HEK293T (cell line): ENCODE results near the gene ASAP2.

ENCODE experiments used
- ARNT ChIP-seq: fragments of 450-650 bp; IDR thresholded peaks from 2 replicates; pipeline ENCODE4 v1.6.1; 2017; ENCODE audit warnings: mild to moderate bottlenecking
- BHLHE40 ChIP-seq: fragments of 450-650 bp; IDR thresholded peaks from 2 replicates; pipeline ENCODE4 v1.6.1; 2016; ENCODE audit warnings: mild to moderate bottlenecking, moderate library complexity, borderline replicate concordance
- CTBP1 ChIP-seq: fragments of 450-650 bp; IDR thresholded peaks from 2 replicates; pipeline ENCODE4 v1.6.1; 2016; ENCODE audit warnings: borderline replicate concordance
- ELF4 ChIP-seq: fragments of 450-650 bp; IDR thresholded peaks from 2 replicates; pipeline ENCODE4 v1.6.1; 2017; ENCODE audit warnings: antibody characterized with exemption
- FOXA1 ChIP-seq: fragments of 450-650 bp; IDR thresholded peaks from 2 replicates; pipeline ENCODE4 v1.6.1; 2016; ENCODE audit warnings: mild to moderate bottlenecking
- FOXK2 ChIP-seq: fragments of 450-650 bp; IDR thresholded peaks from 2 replicates; pipeline ENCODE4 v1.6.1; 2016; ENCODE audit warnings: mild to moderate bottlenecking
- HDGF ChIP-seq: fragments of 450-650 bp; IDR thresholded peaks from 2 replicates; pipeline ENCODE4 v1.6.1; 2017; ENCODE audit warnings: antibody characterized with exemption, borderline replicate concordance
- L3MBTL2 ChIP-seq: fragments of 450-650 bp; conservative IDR thresholded peaks from 2 replicates; pipeline ENCODE4 v1.6.1; 2016; ENCODE audit warnings: mild to moderate bottlenecking
- LEF1 ChIP-seq: fragments of 450-650 bp; IDR thresholded peaks from 2 replicates; pipeline ENCODE4 v1.6.1; 2017; ENCODE audit warnings: mild to moderate bottlenecking, borderline replicate concordance
- NFRKB ChIP-seq: fragments of 450-650 bp; IDR thresholded peaks from 2 replicates; pipeline ENCODE4 v1.6.1; 2016; ENCODE audit warnings: mild to moderate bottlenecking, moderate library complexity
- SP1 ChIP-seq: fragments of 450-650 bp; IDR thresholded peaks from 2 replicates; pipeline ENCODE4 v1.6.1; 2017
- SUZ12 ChIP-seq: fragments of 450-650 bp; IDR thresholded peaks from 2 replicates; pipeline ENCODE4 v1.6.1; 2016; ENCODE audit warnings: mild to moderate bottlenecking
- TARDBP ChIP-seq: fragments of 450-650 bp; IDR thresholded peaks from 2 replicates; pipeline ENCODE4 v1.6.1; 2016
- ZNF384 ChIP-seq: fragments of 450-650 bp; IDR thresholded peaks from 2 replicates; pipeline ENCODE4 v1.6.1; 2016

DNA sequence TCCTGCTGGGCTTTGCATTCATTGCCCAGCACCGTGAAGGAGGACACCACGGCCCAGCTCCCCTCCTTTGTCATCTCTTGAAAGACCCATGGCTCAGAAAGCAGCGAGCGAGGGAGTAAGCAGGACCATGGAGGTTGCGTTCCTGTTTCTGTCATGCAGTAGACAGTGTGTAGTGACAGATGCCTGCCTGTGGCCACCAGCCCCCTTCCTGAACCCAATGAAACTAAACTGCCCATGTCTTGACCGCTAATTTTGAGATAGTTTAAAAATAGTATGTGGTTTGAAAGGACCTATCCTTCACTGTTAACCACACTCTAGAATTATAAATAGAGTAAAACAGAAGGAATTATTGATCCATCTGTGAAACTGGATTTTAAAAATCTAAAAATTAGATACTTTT lies 88.2 kb downstream of the ASAP2 start:
- TF ChIP-seq CTBP1, result no peak
- TF ChIP-seq SP1, result no peak
- no peak for TF ChIP-seq NFRKB
- TF ChIP-seq BHLHE40, result no peak
- TF ChIP-seq L3MBTL2, result no peak
- no peak for TF ChIP-seq SUZ12
- TF ChIP-seq TARDBP, result no peak
- no peak for TF ChIP-seq ELF4
- no peak for TF ChIP-seq ARNT
- TF ChIP-seq HDGF, result no peak
- no peak for TF ChIP-seq LEF1
- TF ChIP-seq ZNF384, result no peak
- TF ChIP-seq FOXA1, result no peak
- TF ChIP-seq FOXK2, result no peak
